T-helper 2 cell treated with Interferon-gamma antibody and Interleukin-4, amounts not matched to agents 100 ng/mL and 5 ng/mL, for 36 hours (primary cell): ENCODE data around the gene OPTC. TPM values are rescaled to one million over a fixed set of nuclear protein-coding genes. Genes with fewer than 3 reads are reported as not detected.
"Not testable (repeated sequence)": the region's sequence is repeated elsewhere in the genome, so short reads cannot be mapped to it uniquely, and the experiment has no call there.

Experiments used
- intact Hi-C: fragments of 100-400 bp; cut with micrococcal nuclease; formaldehyde crosslinking; loops from one replicate; pipeline ENCODE4 v1.15.1; 2023
- total RNA-seq: library from RNA; stranded (reverse); gene quantifications from 2 replicates; pipeline ENCODE4 v1.2.3, GENCODE V29; 2022

OPTC gene
- total RNA-seq, 1 donor from 2014 or later = not detected

GRCh38 chr1:203513585-203514031 is 19.7 kb downstream of the OPTC start:
- intact Hi-C loops = no loop called here

GRCh38 chr1:203516184-203516583 is 22.2 kb downstream of the OPTC start:
- intact Hi-C loops = no loop called here

GRCh38 chr1:203516906-203517305 is 23.0 kb downstream of the OPTC start:
- intact Hi-C loops = no loop called here

- intact Hi-C loops = no loop called here
These were observed 23.6 kb downstream of the OPTC start for GRCh38 chr1:203517426-203518110.

- intact Hi-C loops = not testable (repeated sequence)
These were observed 24.2 kb downstream of the OPTC start for GRCh38 chr1:203518139-203518538.

- intact Hi-C loops = no loop called here
These were observed 24.6 kb downstream of the OPTC start for GRCh38 chr1:203518541-203518940.

GRCh38 chr1:203519053-203519840 is 25.3 kb downstream of the OPTC start:
- intact Hi-C loops = no loop called here

- intact Hi-C loops = no loop called here
These were observed 25.9 kb downstream of the OPTC start for GRCh38 chr1:203519896-203520295.

- intact Hi-C loops = no loop called here
These were observed 26.4 kb downstream of the OPTC start for GRCh38 chr1:203520315-203520714.

- intact Hi-C loops = no loop called here
These were observed 27.3 kb downstream of the OPTC start for GRCh38 chr1:203521074-203521794.

- intact Hi-C loops = no loop called here
These were observed 27.9 kb downstream of the OPTC start for GRCh38 chr1:203521812-203522211.

- intact Hi-C loops = no loop called here
These were observed 28.3 kb downstream of the OPTC start for GRCh38 chr1:203522237-203522636.

- intact Hi-C loops = no loop called here
These were observed 29.7 kb downstream of the OPTC start for GRCh38 chr1:203523667-203524066.

GRCh38 chr1:203524152-203524551 is 30.2 kb downstream of the OPTC start:
- intact Hi-C loops = no loop called here

- intact Hi-C loops = no loop called here
These were observed 30.9 kb downstream of the OPTC start for GRCh38 chr1:203524824-203525223.

GRCh38 chr1:203525685-203526084 is 31.7 kb downstream of the OPTC start:
- intact Hi-C loops = no loop called here

GRCh38 chr1:203526130-203526529 is 32.2 kb downstream of the OPTC start:
- intact Hi-C loops = no loop called here

GRCh38 chr1:203526572-203526971 is 32.6 kb downstream of the OPTC start:
- intact Hi-C loops = no loop called here

- intact Hi-C loops = no loop called here
These were observed 33.1 kb downstream of the OPTC start for GRCh38 chr1:203527013-203527412.

GRCh38 chr1:203528063-203528462 is 34.1 kb downstream of the OPTC start:
- intact Hi-C loops = no loop called here

GRCh38 chr1:203528976-203529835 is 35.3 kb downstream of the OPTC start:
- intact Hi-C loops = no loop called here
